IMR-90 (cell line): Measurements from ENCODE around the gene USP47. TPM values are rescaled to one million over a fixed set of nuclear protein-coding genes. Genes with fewer than 3 reads are reported as not detected.

Source experiments
- ATAC-seq: fragments of 200-7000 bp; cut with Tn5 transposase; 2 replicates; pipeline ENCODE4 v1.9.1; 2020; ENCODE audit warnings: low read depth, mild to moderate bottlenecking, moderate library complexity
- BruUV-seq: library from RNA; stranded (reverse); fragments of 400-500 nt; replicated peaks from 2 replicates; lab custom pipeline; 2021; lab: Mats Ljungman, UMichigan
- CTCF ChIA-PET: fragments of 300-600 bp; formaldehyde crosslinking; extraction: SDS; loops from one replicate; lab custom pipeline; 2021; ENCODE audit warnings: antibody characterized with exemption; lab: Yijun Ruan, JAX
- POLR2A ChIA-PET: fragments of 300-600 bp; sonication (Branson Sonifier 250); formaldehyde crosslinking; loops from one replicate; lab custom pipeline; 2022; ENCODE audit warnings: antibody characterized with exemption; ENCODE audit not compliant: unreplicated experiment; lab: Charles Lee
- DNase-seq: peaks from one replicate; pipeline ENCODE4 v3.0.0; 2013
- H2AFZ ChIP-seq: replicated peaks from 2 replicates; pipeline ENCODE3; 2013; ENCODE audit warnings: low read length, mild to moderate bottlenecking; ENCODE audit not compliant: poor library complexity
- H2AK5ac ChIP-seq: 2 replicates; pipeline ENCODE4 v1.6.1; 2013; ENCODE audit warnings: low read depth, low read length, inconsistent platforms
- H2AK9ac ChIP-seq: replicated peaks from 2 replicates; pipeline ENCODE3; 2013; ENCODE audit warnings: mild to moderate bottlenecking, low read depth, low read length, moderate library complexity; ENCODE audit not compliant: poor library complexity
- H2BK120ac ChIP-seq: 2 replicates; pipeline ENCODE4 v1.6.1; 2013; ENCODE audit warnings: low read depth, low read length, inconsistent platforms
- H2BK15ac ChIP-seq: 3 replicates; pipeline ENCODE4 v1.6.1; 2013; ENCODE audit warnings: low read depth, low read length, inconsistent platforms
- H2BK20ac ChIP-seq: 2 replicates; pipeline ENCODE4 v1.6.1; 2013; ENCODE audit warnings: low read depth, mild to moderate bottlenecking, inconsistent platforms, low read length, moderate library complexity
- H2BK5ac ChIP-seq: 2 replicates; pipeline ENCODE4 v1.6.1; 2013; ENCODE audit warnings: mild to moderate bottlenecking, low read depth, low read length, inconsistent platforms; ENCODE audit not compliant: poor library complexity, severe bottlenecking
- H3K14ac ChIP-seq: replicated peaks from 2 replicates; pipeline ENCODE4 v1.6.1; 2013; ENCODE audit warnings: low read depth, low read length, inconsistent platforms
- H3K18ac ChIP-seq: 2 replicates; pipeline ENCODE4 v1.6.1; 2013; ENCODE audit warnings: low read depth, low read length, control low read depth
- H3K23ac ChIP-seq: 2 replicates; pipeline ENCODE4 v1.6.1; 2013; ENCODE audit warnings: low read depth, low read length, inconsistent platforms
- H3K27ac ChIP-seq: 2 replicates; pipeline ENCODE4 v1.5.1; 2013; ENCODE audit warnings: mild to moderate bottlenecking, control low read depth, low read length; ENCODE audit not compliant: insufficient read depth
- H3K27me3 ChIP-seq: 2 replicates; pipeline ENCODE4 v1.6.1; 2013; ENCODE audit warnings: low read length; ENCODE audit not compliant: control insufficient read depth, insufficient read depth
- H3K36me3 ChIP-seq: 2 replicates; pipeline ENCODE4 v1.6.1; 2013; ENCODE audit warnings: low read length, mixed read lengths; ENCODE audit not compliant: control insufficient read depth, insufficient read depth
- H3K4ac ChIP-seq: 2 replicates; pipeline ENCODE4 v1.6.1; 2013; ENCODE audit warnings: low read depth, low read length, inconsistent platforms
- H3K4me1 ChIP-seq: 2 replicates; pipeline ENCODE4 v1.6.1; 2013; ENCODE audit warnings: low read length, mixed read lengths; ENCODE audit not compliant: control insufficient read depth, insufficient read depth
- H3K4me2 ChIP-seq: 2 replicates; pipeline ENCODE4 v1.6.1; 2013; ENCODE audit warnings: low read depth, mild to moderate bottlenecking, control low read depth, low read length, moderate library complexity
- H3K4me3 ChIP-seq: 2 replicates; pipeline ENCODE4 v1.5.1; 2013; ENCODE audit warnings: low read depth, mild to moderate bottlenecking, control low read depth, low read length, moderate library complexity; ENCODE audit not compliant: insufficient read depth
- H3K56ac ChIP-seq: 2 replicates; pipeline ENCODE4 v1.6.1; 2013; ENCODE audit warnings: low read length, inconsistent platforms; ENCODE audit not compliant: insufficient read depth; ENCODE audit errors: extremely low read depth
- H3K79me1 ChIP-seq, 2 experiments: 2 replicates each; pipeline ENCODE4 v1.6.1; 2013; ENCODE audit warnings: low read length in 2 of 2, inconsistent platforms in 1 of 2, low read depth in 1 of 2
- H3K9ac ChIP-seq: 2 replicates; pipeline ENCODE4 v1.6.1; 2013; ENCODE audit warnings: low read depth, low read length, control low read depth
- H3K9me1 ChIP-seq: 2 replicates; pipeline ENCODE4 v1.6.1; 2013; ENCODE audit warnings: low read length, inconsistent platforms; ENCODE audit not compliant: insufficient read depth
- H3K9me3 ChIP-seq: 2 replicates; pipeline ENCODE4 v1.6.1; 2013; ENCODE audit warnings: low read length; ENCODE audit not compliant: control insufficient read depth, insufficient read depth
- H4K20me1 ChIP-seq: 2 replicates; pipeline ENCODE4 v1.6.1; 2013; ENCODE audit warnings: low read length, inconsistent platforms; ENCODE audit not compliant: insufficient read depth
- H4K5ac ChIP-seq: 2 replicates; pipeline ENCODE4 v1.6.1; 2013; ENCODE audit warnings: mild to moderate bottlenecking, low read depth, low read length, control low read depth
- H4K8ac ChIP-seq, 2 experiments: 2 replicates each; pipeline ENCODE4 v1.6.1; 2013; ENCODE audit warnings: low read depth in 2 of 2, low read length in 2 of 2, control low read depth in 1 of 2, inconsistent platforms in 1 of 2
- H4K91ac ChIP-seq: 2 replicates; pipeline ENCODE4 v1.6.1; 2013; ENCODE audit warnings: low read depth, low read length, inconsistent platforms; ENCODE audit not compliant: insufficient read depth
- CEBPB ChIP-seq: IDR thresholded peaks from 2 replicates; pipeline ENCODE4 v1.6.1; 2012; ENCODE audit warnings: low read depth, low read length, improper control_type of control experiment
- CHD1 ChIP-seq: IDR thresholded peaks from 2 replicates; pipeline ENCODE4 v1.6.1; 2012; ENCODE audit warnings: low read depth, low read length, improper control_type of control experiment
- ELK1 ChIP-seq: fragments of 150-350 bp; IDR thresholded peaks from 2 replicates; pipeline ENCODE4 v1.6.1; 2016; ENCODE audit warnings: low read depth, mild to moderate bottlenecking, low read length, moderate library complexity, borderline replicate concordance
- FOS ChIP-seq: fragments of 150-350 bp; IDR thresholded peaks from 2 replicates; pipeline ENCODE4 v1.6.1; 2016; ENCODE audit warnings: low read depth, low read length
- MAZ ChIP-seq: IDR thresholded peaks from 2 replicates; pipeline ENCODE4 v1.6.1; 2012; ENCODE audit warnings: low read depth, mild to moderate bottlenecking, low read length, improper control_type of control experiment, moderate library complexity, borderline replicate concordance
- POLR2A ChIP-seq: IDR thresholded peaks from 2 replicates; pipeline ENCODE4 v1.6.1; 2012; ENCODE audit warnings: mild to moderate bottlenecking, low read depth, low read length
- RAD21 ChIP-seq: IDR thresholded peaks from 2 replicates; pipeline ENCODE4 v1.6.1; 2012; ENCODE audit warnings: low read length, improper control_type of control experiment
- RFX5 ChIP-seq: IDR thresholded peaks from 2 replicates; pipeline ENCODE4 v1.8.0; 2012; ENCODE audit warnings: low read depth, mild to moderate bottlenecking, low read length, moderate library complexity
- SMC3 ChIP-seq: fragments of 150-350 bp; IDR thresholded peaks from 2 replicates; pipeline ENCODE4 v1.6.1; 2016; ENCODE audit warnings: low read depth, mild to moderate bottlenecking, antibody characterized with exemption, low read length, moderate library complexity
- USF2 ChIP-seq: fragments of 150-350 bp; IDR thresholded peaks from 2 replicates; pipeline ENCODE4 v1.6.1; 2017; ENCODE audit warnings: mild to moderate bottlenecking, antibody characterized with exemption, low read length, low read depth
- dilution Hi-C: fragments of 300-500 bp; cut with HindIII; formaldehyde crosslinking; loops from one replicate; pipeline ENCODE4 v1.14.3; 2018; ENCODE audit warnings: low sequenced_read_pairs; ENCODE audit not compliant: unreplicated experiment
- in situ Hi-C: fragments of 300-500 bp; cut with MboI; formaldehyde crosslinking; loops from 3 replicates; pipeline ENCODE4 v1.14.3; 2019; ENCODE audit warnings: low sequenced_read_pairs, inconsistent platforms, mixed read lengths
- intact Hi-C: fragments of 100-400 bp; cut with micrococcal nuclease; formaldehyde crosslinking; loops from 2 replicates; pipeline ENCODE4 v1.10.0; 2022
- polyA plus RNA-seq, 3 experiments: library from polyadenylated mRNA; depleted of rRNA; stranded (reverse); fragments of >200 nt; gene quantifications; 2 replicates each; pipeline ENCODE4 v1.2.3, GENCODE V29; 2012; ENCODE audit warnings: low replicate concordance in 1 of 3
- total RNA-seq: library from RNA; depleted of rRNA; stranded (reverse); fragments of >200 nt; gene quantifications from 2 replicates; pipeline ENCODE4 v1.2.3, GENCODE V29; 2012

The USP47 gene
- total and polyA plus RNA-seq, 2 of the 4 experiments (the other 2 are of a cell fraction), result 15.0 to 110 TPM

- no peaks in the 10 kb centered on the region for H4K20me1 ChIP-seq
- H3K79me1 ChIP-seq, result peaks cover 3 to 21% of the 10 kb centered on the region in 2 experiments; a peak in 3 of 4 replicates
- no peak overlapping the region for H3K9ac ChIP-seq
- no peak overlapping the region for H3K4me3 ChIP-seq
- no peaks in the 10 kb centered on the region for H3K4me1 ChIP-seq
- H3K4ac ChIP-seq, result no peak overlapping the region
- ATAC-seq (no peak), DNase-seq (no peak)
- H4K91ac ChIP-seq, result no peak overlapping the region
- TF ChIP-seq SMC3 (no peak), USF2 (no peak), MAZ (no peak), CEBPB (no peak), POLR2A (no peak), ELK1 (no peak), RAD21 (no peak), FOS (no peak), RFX5 (no peak), CHD1 (no peak)
- H2AK9ac ChIP-seq, result no peak overlapping the region
- H2BK120ac ChIP-seq, result no peak overlapping the region
- peaks cover 3% of the 10 kb centered on the region; the same call in 1 of the 2 replicates for H3K9me1 ChIP-seq
- no peak overlapping the region for H3K4me2 ChIP-seq
- peaks cover 44% of the 10 kb centered on the region for H3K36me3 ChIP-seq
- H3K27me3 ChIP-seq, result no peaks in the 10 kb centered on the region
- no peak overlapping the region for H3K23ac ChIP-seq
- no peak overlapping the region for H2BK20ac ChIP-seq
- no peak overlapping the region for H2BK15ac ChIP-seq
- H2AFZ ChIP-seq, result no peak overlapping the region
- ChIA-PET POLR2A (no interaction called here), CTCF (no interaction called here)
- H3K14ac ChIP-seq, result no peak overlapping the region
- H4K5ac ChIP-seq, result no peak overlapping the region
- no peak overlapping the region for H3K27ac ChIP-seq
- intact Hi-C loops (no loop called here), dilution Hi-C loops (no loop called here), in situ Hi-C loops (no loop called here)
- no peak overlapping the region for H3K18ac ChIP-seq
- no peak overlapping the region for H2AK5ac ChIP-seq
- BruUV-seq, result no TSS peak
- no peak overlapping the region for H2BK5ac ChIP-seq
- no peak overlapping the region for H4K8ac ChIP-seq
- H3K56ac ChIP-seq, result no peak overlapping the region
- H3K9me3 ChIP-seq, result no peaks in the 10 kb centered on the region
These were observed 117.8 kb downstream of the USP47 start for GRCh38 chr11:11959601-11960000.
